Left ventricle myocardium inferior (tissue), 1 donor: ENCODE data around the gene MAEL. TPM values are rescaled to one million over a fixed set of nuclear protein-coding genes. Genes with fewer than 3 reads are reported as not detected.

Source experiments
- DNase-seq: peaks from one replicate; pipeline ENCODE4 v3.0.0-alpha.2; 2020
- H3K27ac ChIP-seq: fragments of 200-600 bp; replicated peaks from 2 replicates; pipeline ENCODE4 v1.8.0; 2021
- H3K27me3 ChIP-seq: fragments of 200-600 bp; 2 replicates; pipeline ENCODE4 v1.8.0; 2021; ENCODE audit warnings: low read depth
- H3K36me3 ChIP-seq: fragments of 200-600 bp; 2 replicates; pipeline ENCODE4 v1.8.0; 2021
- H3K4me1 ChIP-seq: fragments of 200-600 bp; 2 replicates; pipeline ENCODE4 v1.8.0; 2021
- H3K4me3 ChIP-seq: fragments of 200-600 bp; 2 replicates; pipeline ENCODE4 v1.8.0; 2021; ENCODE audit warnings: mild to moderate bottlenecking, moderate library complexity
- H3K9me3 ChIP-seq: fragments of 200-600 bp; replicated peaks from 2 replicates; pipeline ENCODE4 v1.8.0; 2021
- intact Hi-C: fragments of 100-400 bp; cut with micrococcal nuclease; formaldehyde crosslinking; loops from one replicate; pipeline ENCODE4 v1.11.0; 2022
- total RNA-seq: library from RNA; stranded (reverse); fragmentation: NEBNext Ultra II Directional; extraction: Animal tissue kit (Norgen Biotek cat#: 25700); gene quantifications from one replicate; pipeline ENCODE4 v1.2.1, GENCODE V29; 2021
- TF ChIP-seq, protein P1 (sequence below): fragments of 200-600 bp; IDR thresholded peaks from 2 replicates; pipeline ENCODE4 v1.8.0; 2021; ENCODE audit warnings: antibody characterized with exemption, mild to moderate bottlenecking, borderline replicate concordance
- donor health status: DM: no; HTN: yes; CAD: no; lungs with severe emphysema.

Gene MAEL
- total RNA-seq, 1 donor from 2014 or later: 1.4 TPM

DNA sequence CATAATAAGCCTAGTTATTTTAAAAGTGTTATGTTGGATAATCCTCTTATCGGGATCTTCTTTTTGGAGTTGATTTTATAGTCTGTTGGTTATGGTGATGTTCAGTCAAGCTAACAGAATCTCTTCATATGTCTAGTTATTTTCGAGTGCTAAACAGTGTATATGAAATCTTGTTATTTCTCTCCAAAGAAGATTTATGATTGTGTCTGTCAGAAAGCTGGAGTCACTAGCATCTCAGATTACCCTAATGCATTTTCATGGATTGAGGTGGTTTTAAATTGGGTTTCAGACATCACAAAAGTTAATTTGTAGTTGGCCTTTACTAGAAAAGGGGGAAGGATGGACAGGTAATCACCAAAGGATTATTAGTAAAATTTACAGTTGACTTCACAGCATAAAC is 13.3 kb downstream of the MAEL start:
- no peak for DNase-seq
- H3K4me3 ChIP-seq: no peak overlapping the region
- intact Hi-C loops: no loop called here
- peaks cover 9% of the 10 kb centered on the region for H3K9me3 ChIP-seq
- H3K36me3 ChIP-seq: no peaks in the 10 kb centered on the region
- no peak overlapping the region for H3K27ac ChIP-seq
- H3K4me1 ChIP-seq: no peaks in the 10 kb centered on the region
- peaks cover 7% of the 10 kb centered on the region for H3K27me3 ChIP-seq
- TF ChIP-seq, protein P1, sequence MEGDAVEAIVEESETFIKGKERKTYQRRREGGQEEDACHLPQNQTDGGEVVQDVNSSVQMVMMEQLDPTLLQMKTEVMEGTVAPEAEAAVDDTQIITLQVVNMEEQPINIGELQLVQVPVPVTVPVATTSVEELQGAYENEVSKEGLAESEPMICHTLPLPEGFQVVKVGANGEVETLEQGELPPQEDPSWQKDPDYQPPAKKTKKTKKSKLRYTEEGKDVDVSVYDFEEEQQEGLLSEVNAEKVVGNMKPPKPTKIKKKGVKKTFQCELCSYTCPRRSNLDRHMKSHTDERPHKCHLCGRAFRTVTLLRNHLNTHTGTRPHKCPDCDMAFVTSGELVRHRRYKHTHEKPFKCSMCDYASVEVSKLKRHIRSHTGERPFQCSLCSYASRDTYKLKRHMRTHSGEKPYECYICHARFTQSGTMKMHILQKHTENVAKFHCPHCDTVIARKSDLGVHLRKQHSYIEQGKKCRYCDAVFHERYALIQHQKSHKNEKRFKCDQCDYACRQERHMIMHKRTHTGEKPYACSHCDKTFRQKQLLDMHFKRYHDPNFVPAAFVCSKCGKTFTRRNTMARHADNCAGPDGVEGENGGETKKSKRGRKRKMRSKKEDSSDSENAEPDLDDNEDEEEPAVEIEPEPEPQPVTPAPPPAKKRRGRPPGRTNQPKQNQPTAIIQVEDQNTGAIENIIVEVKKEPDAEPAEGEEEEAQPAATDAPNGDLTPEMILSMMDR: no peak

DNA sequence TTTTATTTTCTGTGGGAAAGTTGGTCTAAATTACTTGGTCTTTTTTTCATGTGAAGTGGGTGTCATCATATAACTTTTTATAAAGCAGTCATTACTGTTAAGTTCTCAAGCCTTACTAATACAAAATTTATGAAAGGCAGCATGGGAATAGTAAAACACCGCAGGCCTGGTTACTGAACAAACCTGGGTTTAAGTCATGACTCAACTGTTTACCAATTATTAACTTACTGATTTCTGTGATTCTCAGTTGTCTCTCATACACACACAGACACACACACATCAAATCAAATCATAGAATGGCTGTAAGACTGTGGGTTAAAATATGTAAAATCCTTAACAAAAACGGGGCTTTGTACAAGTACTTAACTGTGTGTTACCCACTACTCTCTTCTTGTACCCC is 14.6 kb downstream of the MAEL start:
- H3K27ac ChIP-seq: no peak overlapping the region
- intact Hi-C loops: no loop called here

GRCh38 chr1:167011560-167012191 is 22.6 kb downstream of the MAEL start:
- no peaks in the 10 kb centered on the region for H3K36me3 ChIP-seq
- TF ChIP-seq, protein P1: no peak
- peaks cover 20% of the 10 kb centered on the region for H3K27me3 ChIP-seq
- no peaks in the 10 kb centered on the region for H3K9me3 ChIP-seq
- no peaks in the 10 kb centered on the region for H3K4me1 ChIP-seq
- H3K27ac ChIP-seq: no peak overlapping the region
- H3K4me3 ChIP-seq: no peak overlapping the region
- intact Hi-C loops: no loop called here
- DNase-seq: no peak

More for the DNA sequence above, 14.6 kb downstream of the MAEL start:
- Histone ChIP-seq H3K4me1 (no peaks in the 10 kb centered on the region), H3K27me3 (no peaks in the 10 kb centered on the region), H3K4me3 (no peak overlapping the region), H3K36me3 (no peaks in the 10 kb centered on the region), H3K9me3 (peaks cover 9% of the 10 kb centered on the region)
- TF ChIP-seq, protein P1: no peak
- DNase-seq: no peak

DNA sequence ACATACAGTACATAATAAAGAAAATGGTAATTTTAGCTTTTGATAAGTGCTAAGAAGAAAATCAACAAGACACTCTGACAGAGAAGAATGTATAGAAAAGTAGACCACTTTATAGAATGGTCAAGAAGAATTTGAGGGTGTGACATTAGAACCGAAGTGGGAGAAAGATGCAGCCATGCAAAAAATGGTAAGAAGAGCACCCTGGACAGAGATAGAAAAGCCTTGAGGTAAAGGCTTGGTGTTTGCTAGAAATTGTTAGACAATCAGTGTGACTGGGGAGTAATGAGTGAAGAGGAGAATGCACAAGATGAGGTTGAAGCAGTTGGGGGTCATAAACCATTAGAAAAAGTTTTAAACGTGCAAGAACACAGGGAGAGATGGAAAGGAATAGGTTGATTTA is 23.5 kb downstream of the MAEL start:
- H3K4me3 ChIP-seq: no peak overlapping the region
- H3K27ac ChIP-seq: no peak overlapping the region
- no peaks in the 10 kb centered on the region for H3K4me1 ChIP-seq
- DNase-seq: no peak
- H3K9me3 ChIP-seq: no peaks in the 10 kb centered on the region
- H3K36me3 ChIP-seq: no peaks in the 10 kb centered on the region
- TF ChIP-seq, protein P1: no peak
- intact Hi-C loops: no loop called here
- peaks cover 20% of the 10 kb centered on the region for H3K27me3 ChIP-seq

DNA sequence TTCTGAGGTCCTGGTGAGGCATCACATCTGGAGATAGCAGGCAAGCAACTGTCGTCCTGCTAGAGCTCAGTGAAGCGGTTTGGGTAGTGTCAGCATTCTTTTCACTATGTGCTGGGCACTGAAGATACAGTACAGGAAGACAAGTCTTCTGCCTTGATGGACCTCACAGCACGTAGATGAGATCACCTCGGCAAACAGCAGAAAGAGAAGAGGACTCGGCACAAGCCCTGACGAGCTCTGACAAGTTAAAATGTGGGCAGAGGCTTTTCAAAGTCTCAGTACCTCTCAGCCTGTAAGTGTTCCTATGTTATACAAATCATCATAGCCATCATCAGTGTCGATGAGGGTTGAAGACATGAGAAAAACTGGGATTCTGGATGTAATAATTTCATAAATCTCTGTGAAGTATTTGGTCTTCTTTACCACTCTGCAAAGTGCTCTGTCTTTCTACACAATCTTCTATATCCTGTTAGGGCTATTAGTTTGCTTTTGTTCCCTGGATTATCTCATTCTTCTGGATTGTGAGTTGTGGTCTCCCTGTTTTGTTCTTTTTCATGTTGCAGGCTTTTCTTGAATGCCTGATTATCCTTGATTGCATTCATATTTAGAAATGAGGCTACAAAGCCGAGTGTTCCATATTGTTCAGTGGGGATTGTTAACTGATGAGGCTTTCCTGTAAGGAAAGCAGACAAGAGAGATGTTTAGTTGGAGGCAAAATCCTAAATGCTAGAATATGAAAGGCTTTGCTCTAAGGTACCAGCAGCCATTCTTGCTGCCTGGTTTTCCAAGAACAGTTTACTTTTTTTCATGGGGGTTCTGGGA is 24.2 kb downstream of the MAEL start:
- TF ChIP-seq, protein P1: no peak
- no peak for DNase-seq
- intact Hi-C loops: no loop called here
- Histone ChIP-seq H3K4me3 (no peak overlapping the region), H3K27me3 (peaks cover 20% of the 10 kb centered on the region), H3K4me1 (no peaks in the 10 kb centered on the region), H3K9me3 (no peaks in the 10 kb centered on the region), H3K27ac (no peak overlapping the region), H3K36me3 (no peaks in the 10 kb centered on the region)
